HL-60 (cell line): ENCODE data around the gene GABRD.

ENCODE experiments used
- GABPA ChIP-seq: IDR thresholded peaks from 2 replicates; pipeline ENCODE4 v1.6.1; 2012; ENCODE audit warnings: low read depth
- POLR2AphosphoS5 ChIP-seq: IDR thresholded peaks from 2 replicates; pipeline ENCODE4 v1.6.1; 2012; ENCODE audit warnings: low read depth
- SPI1 ChIP-seq: IDR thresholded peaks from 2 replicates; pipeline ENCODE4 v1.6.1; 2012; ENCODE audit warnings: low read depth, mild to moderate bottlenecking, borderline replicate concordance
- TF ChIP-seq, protein P1 (sequence below): IDR thresholded peaks from one replicate; pipeline ENCODE4 v1.5.1; 2011; ENCODE audit warnings: low read length, control low read depth, inconsistent platforms; ENCODE audit not compliant: insufficient read depth
- TF ChIP-seq, protein P2 (sequence below): IDR thresholded peaks from 2 replicates; pipeline ENCODE4 v1.6.1; 2012; ENCODE audit warnings: low read depth; ENCODE audit not compliant: insufficient replicate concordance

DNA sequence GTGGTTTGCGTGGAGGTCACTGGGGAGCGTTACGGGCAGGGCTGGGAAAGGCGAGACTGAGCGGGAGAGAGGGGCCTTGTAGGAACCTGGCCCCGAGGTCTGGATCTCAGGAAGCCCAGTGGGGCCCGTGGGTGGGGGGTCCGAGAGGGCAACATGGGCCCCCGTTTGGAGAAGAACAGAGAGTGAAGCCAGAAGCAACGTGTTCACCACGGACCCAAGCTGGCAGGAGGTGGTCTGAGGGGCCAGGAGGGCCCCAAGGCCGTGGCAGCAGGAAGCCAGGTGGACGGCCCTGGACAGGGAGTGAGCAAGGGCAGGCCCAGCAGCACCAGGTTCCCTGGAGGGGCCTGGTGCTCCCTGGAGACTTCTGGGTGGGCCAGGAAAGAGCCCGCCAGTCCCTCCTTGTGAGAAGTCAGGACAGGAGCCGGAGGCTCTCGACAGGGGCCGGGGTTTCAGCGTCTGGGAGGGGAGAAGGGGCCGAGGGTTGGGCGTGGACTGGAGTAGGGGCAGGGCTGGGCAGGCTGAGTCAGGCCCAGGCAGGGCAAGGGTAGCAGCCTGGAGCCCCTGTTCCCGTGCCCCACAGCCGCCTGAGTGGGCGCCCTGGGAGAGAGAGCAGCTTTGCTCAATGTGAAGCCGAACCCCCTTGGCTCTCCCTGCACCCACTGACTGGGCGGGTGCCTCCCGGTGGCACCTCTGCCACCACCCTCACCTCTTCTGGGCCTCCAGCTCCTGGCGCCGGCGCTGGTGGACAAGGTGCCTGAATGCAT, 49.0 kb upstream of the GABRD start:
- TF ChIP-seq, protein P1, sequence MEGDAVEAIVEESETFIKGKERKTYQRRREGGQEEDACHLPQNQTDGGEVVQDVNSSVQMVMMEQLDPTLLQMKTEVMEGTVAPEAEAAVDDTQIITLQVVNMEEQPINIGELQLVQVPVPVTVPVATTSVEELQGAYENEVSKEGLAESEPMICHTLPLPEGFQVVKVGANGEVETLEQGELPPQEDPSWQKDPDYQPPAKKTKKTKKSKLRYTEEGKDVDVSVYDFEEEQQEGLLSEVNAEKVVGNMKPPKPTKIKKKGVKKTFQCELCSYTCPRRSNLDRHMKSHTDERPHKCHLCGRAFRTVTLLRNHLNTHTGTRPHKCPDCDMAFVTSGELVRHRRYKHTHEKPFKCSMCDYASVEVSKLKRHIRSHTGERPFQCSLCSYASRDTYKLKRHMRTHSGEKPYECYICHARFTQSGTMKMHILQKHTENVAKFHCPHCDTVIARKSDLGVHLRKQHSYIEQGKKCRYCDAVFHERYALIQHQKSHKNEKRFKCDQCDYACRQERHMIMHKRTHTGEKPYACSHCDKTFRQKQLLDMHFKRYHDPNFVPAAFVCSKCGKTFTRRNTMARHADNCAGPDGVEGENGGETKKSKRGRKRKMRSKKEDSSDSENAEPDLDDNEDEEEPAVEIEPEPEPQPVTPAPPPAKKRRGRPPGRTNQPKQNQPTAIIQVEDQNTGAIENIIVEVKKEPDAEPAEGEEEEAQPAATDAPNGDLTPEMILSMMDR, result no peak
- TF ChIP-seq POLR2AphosphoS5, result no peak
- TF ChIP-seq, protein P2, sequence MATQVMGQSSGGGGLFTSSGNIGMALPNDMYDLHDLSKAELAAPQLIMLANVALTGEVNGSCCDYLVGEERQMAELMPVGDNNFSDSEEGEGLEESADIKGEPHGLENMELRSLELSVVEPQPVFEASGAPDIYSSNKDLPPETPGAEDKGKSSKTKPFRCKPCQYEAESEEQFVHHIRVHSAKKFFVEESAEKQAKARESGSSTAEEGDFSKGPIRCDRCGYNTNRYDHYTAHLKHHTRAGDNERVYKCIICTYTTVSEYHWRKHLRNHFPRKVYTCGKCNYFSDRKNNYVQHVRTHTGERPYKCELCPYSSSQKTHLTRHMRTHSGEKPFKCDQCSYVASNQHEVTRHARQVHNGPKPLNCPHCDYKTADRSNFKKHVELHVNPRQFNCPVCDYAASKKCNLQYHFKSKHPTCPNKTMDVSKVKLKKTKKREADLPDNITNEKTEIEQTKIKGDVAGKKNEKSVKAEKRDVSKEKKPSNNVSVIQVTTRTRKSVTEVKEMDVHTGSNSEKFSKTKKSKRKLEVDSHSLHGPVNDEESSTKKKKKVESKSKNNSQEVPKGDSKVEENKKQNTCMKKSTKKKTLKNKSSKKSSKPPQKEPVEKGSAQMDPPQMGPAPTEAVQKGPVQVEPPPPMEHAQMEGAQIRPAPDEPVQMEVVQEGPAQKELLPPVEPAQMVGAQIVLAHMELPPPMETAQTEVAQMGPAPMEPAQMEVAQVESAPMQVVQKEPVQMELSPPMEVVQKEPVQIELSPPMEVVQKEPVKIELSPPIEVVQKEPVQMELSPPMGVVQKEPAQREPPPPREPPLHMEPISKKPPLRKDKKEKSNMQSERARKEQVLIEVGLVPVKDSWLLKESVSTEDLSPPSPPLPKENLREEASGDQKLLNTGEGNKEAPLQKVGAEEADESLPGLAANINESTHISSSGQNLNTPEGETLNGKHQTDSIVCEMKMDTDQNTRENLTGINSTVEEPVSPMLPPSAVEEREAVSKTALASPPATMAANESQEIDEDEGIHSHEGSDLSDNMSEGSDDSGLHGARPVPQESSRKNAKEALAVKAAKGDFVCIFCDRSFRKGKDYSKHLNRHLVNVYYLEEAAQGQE, result no peak
- TF ChIP-seq GABPA, result no peak
- TF ChIP-seq SPI1, result no peak
